Measurements from ENCODE around the gene RAB40A.
A peak's percentile ranks its signal among the peaks of the same experiment; 100 is the strongest.
"Not testable (repeated sequence)": the region's sequence is repeated elsewhere in the genome, so short reads cannot be mapped to it uniquely, and the experiment has no call there.

The RAB40A gene

GRCh38 chrX:103495786-103496185 lies 23.5 kb downstream of the RAB40A start:
- TF ChIP-seq MYC (IDR thresholded peaks at IDR 0.05; ENCODE audit: low read depth, low read length) (no peak), POLR2A (IDR thresholded peaks at IDR 0.05; ENCODE audit: extremely low read depth, insufficient read length) (no peak), MAX (IDR thresholded peaks at IDR 0.05; ENCODE audit: low read depth, low read length) (no peak), CTCF (IDR thresholded peaks at IDR 0.05; ENCODE audit: low read depth, low read length) (no peak)
- H3K4me3 ChIP-seq (ENCODE audit: low read depth, low read length): no peak overlapping the region
- DNase-seq (ENCODE audit: low read depth): no peak

- not testable (repeated sequence) for DNase-seq (ENCODE audit: low read depth); H3K4me3 ChIP-seq (ENCODE audit: low read depth, low read length)
Measured at GRCh38 chrX:103493578-103493977, 25.7 kb downstream of the RAB40A start.

- DNase-seq (ENCODE audit: low read depth): peak; percentile 34
- peak; percentile 44 for TF ChIP-seq CTCF (IDR thresholded peaks at IDR 0.05; ENCODE audit: low read depth, low read length)
- not testable (repeated sequence) for H3K4me3 ChIP-seq (ENCODE audit: low read depth, low read length)
Measured at GRCh38 chrX:103489733-103490132, 29.6 kb downstream of the RAB40A start.

GRCh38 chrX:103488794-103489193 lies 30.5 kb downstream of the RAB40A start:
- DNase-seq (ENCODE audit: low read depth): no peak
- no peak for TF ChIP-seq POLR2A (IDR thresholded peaks at IDR 0.05; ENCODE audit: extremely low read depth, insufficient read length)
- no peak for TF ChIP-seq MYC (IDR thresholded peaks at IDR 0.05; ENCODE audit: low read depth, low read length)
- TF ChIP-seq MAX (IDR thresholded peaks at IDR 0.05; ENCODE audit: low read depth, low read length): no peak
- no peak for TF ChIP-seq CTCF (IDR thresholded peaks at IDR 0.05; ENCODE audit: low read depth, low read length)
- no peak overlapping the region for H3K4me3 ChIP-seq (ENCODE audit: low read depth, low read length)

- H3K4me3 ChIP-seq (ENCODE audit: low read depth, low read length): no peak overlapping the region
- DNase-seq (ENCODE audit: low read depth): peak; percentile 0
- TF ChIP-seq MAX (IDR thresholded peaks at IDR 0.05; ENCODE audit: low read depth, low read length) (no peak), CTCF (IDR thresholded peaks at IDR 0.05; ENCODE audit: low read depth, low read length) (peak; percentile 31)
Measured at GRCh38 chrX:103488332-103488731, 31.0 kb downstream of the RAB40A start.

GRCh38 chrX:103483720-103484119 lies 35.6 kb downstream of the RAB40A start:
- no peak overlapping the region for H3K4me3 ChIP-seq (ENCODE audit: low read depth, low read length)
- TF ChIP-seq CTCF (IDR thresholded peaks at IDR 0.05; ENCODE audit: low read depth, low read length) (no peak), POLR2A (IDR thresholded peaks at IDR 0.05; ENCODE audit: extremely low read depth, insufficient read length) (no peak), MYC (IDR thresholded peaks at IDR 0.05; ENCODE audit: low read depth, low read length) (no peak), MAX (IDR thresholded peaks at IDR 0.05; ENCODE audit: low read depth, low read length) (no peak)
- DNase-seq (ENCODE audit: low read depth): no peak

Measured in NB4 (cell line).